Hematopoietic multipotent progenitor cell treated with erythropoietin and hydrocortisone succinate and interleukin-3 and kit ligand, for 4 days (in vitro differentiated cells): ENCODE results near the gene PLAAT4.

Experiments used
- DNase-seq: peaks from one replicate; pipeline ENCODE4 v3.0.0-alpha.2; 2015

The PLAAT4 gene, protein sequence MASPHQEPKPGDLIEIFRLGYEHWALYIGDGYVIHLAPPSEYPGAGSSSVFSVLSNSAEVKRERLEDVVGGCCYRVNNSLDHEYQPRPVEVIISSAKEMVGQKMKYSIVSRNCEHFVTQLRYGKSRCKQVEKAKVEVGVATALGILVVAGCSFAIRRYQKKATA

DNA sequence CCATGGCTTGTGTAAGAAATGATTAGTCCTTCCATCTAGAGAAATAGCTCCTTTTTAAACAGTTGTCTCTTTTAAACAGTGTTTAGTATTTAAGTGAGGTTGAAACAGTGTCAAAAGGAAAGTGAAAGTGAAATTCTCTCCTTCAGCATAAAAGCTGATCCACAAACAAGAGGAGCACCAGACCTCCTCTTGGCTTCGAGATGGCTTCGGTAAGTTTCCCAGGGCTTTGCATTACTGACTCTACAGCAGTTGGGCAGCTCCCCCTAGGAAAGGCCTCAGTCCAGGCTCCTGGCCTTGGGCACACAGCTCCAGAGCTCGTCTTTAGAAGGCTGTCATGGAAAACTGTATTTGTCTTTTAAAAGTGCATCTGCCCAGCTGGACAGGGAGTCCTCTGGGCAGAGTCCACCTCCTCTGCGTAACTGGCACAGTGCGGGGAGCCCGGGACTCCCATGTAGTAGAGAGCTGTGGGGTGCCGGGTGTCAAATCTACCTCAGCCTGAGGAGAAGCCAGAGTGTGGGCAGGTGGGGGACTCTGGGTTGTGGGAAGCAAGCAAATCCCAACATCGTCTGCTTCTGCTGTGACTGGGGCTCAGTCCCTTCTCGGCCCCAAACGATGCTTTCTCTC, at the start of gene PLAAT4:
PLAAT4 (plus strand) TSS at position 140 of the 624 bp plus-strand sequence; CDS start at position 201, 61 bp downstream.
- DNase-seq: peak; percentile 52

DNA sequence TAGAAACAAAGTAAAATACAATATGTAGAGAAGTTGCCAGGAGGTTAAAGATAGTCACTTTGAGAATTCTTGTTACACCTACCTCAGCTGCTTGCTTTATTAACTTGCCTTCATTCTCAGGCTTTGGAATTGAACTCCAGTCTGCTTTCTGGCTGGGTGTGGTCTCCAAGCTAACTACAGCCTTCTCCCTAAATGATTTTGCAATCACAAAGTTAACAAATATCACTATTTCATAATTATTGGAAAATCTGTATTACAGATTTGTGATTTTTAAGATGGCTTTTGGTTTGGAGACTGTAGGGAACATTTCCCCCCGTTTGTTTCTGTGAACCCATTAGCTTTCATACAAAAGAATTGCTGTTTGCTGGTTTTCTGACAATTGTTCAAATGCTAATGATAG, 47.8 kb upstream of the PLAAT4 start:
- no peak for DNase-seq

DNA sequence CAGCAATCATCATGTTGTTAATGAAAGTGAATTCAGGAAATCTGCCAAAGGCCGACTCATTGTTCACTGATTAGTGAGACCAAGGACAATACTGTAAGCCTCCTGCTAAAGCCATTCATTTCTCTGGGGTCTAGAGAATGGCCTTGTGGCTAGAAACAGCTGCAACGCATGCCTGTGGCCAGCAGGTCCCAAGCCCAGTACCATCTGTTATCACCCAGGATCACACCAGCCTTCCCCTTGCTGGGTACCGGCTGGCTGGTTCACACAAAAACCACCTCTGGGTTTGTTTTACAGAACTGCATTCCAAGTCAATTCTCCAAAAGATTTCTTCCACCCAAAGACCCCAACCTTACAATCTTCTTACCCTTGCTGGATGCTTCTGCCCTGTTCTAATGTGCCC, 46.7 kb upstream of the PLAAT4 start:
- DNase-seq: peak; percentile 66

DNA sequence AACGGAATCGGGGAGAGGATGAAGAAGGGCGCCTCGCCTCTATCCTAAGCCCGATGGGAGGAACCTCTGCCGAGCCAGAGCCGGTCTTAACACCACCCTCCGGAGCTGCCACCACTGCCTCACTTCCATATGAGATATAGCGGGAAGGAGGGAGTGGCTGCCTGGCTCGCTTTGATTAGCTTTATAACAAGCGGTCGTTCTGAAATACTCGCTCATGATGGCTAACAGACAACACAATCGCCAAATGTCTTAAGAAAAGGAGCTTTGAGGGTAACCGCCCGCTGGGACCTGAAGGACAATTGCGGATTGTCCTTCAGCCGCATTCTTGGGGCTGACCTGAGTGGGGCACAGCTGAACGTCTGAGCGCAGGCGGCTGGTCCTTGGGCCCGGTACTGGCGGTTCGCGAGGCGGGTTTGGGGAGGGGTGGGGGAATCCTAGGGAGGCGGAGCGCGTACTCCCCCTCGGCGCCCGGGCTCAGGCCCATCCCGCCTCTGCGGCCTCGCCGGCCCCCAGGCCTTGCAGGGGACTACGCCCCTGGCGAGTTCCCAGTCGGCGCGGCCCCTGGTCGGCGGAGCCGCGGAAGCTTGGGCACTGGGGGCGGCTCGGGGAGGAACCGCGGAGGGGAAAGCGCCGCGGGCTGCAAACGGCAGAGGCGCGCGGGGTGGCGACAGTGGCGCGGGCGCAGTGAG, 45.9 kb upstream of the PLAAT4 start, which contains the start of gene PLAAT5:
PLAAT5 (minus strand) TSS at position 617 of the 689 bp plus-strand sequence; CDS start at position 484, 133 bp downstream.
- peak; percentile 87 for DNase-seq

DNA sequence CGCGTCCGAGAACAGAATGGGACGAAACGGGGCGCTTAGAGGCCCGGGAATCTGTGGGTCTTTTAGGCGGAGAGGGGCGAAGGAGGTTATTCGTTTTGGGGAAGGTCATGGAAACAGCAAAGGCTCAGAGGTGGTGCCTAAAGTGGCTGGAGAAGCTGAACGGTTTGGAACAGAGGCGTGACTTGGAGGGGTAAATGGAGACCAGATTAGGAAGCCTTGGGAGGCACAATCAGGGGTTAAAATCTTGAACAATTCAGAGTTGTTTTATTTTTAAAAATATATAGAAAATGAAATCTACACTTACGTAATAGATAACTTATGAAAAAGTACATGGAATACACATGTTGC, 45.4 kb upstream of the PLAAT4 start:
- no peak for DNase-seq

DNA sequence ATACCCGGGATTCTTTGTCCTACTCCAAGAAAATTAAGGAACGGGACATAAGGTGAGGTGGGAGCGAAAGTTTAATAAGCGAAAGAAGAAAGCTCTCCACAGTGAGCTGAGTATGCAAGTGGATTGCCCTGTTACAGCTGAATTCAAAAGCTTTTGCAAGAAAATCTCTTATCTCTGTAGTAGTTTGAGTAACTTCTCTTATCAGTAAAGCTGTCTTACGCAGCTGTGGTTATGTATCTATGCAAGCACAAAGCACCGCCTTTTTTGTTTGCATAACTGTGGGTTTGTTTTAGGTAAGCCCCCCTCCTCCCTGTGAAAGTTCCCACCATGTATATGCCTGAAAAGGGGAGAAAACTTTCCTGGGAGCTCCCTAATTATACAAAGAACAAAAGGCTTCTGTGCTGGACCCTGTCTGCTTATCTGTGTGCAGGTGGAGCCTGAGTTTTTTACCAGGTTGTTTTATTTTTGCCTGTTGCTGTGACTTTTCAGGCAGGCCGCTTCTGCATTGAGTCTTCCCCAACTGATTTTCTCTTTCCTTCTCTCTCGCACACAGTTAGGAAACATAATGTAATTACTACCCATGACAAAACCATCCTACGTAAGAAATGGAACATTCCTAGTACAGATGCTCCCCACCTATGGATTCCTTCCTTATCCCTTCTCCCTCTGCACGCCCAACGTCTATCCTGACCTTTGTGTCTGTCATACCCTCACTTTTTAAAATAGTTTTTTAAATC, 44.8 kb upstream of the PLAAT4 start:
- peak; percentile 89 for DNase-seq

DNA sequence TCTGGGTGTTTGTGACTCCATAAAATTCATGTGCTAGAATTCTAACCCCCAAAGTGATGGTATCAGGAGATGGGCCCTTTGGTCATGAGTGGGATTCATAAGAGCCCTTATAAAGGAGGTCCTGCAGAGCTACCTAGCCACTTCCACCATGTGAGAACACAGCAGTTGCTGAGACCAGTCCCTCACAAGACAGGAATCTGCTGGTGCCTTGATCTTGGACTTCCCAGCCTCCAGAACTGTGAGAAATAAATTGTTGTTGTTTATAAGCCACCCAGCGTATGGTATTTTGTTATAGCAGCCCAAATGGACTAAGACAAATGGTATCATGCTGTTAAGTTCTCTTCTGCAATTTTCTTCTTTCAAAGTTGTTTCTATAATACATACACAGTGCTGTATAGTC, 44.2 kb upstream of the PLAAT4 start:
- DNase-seq: no peak

DNA sequence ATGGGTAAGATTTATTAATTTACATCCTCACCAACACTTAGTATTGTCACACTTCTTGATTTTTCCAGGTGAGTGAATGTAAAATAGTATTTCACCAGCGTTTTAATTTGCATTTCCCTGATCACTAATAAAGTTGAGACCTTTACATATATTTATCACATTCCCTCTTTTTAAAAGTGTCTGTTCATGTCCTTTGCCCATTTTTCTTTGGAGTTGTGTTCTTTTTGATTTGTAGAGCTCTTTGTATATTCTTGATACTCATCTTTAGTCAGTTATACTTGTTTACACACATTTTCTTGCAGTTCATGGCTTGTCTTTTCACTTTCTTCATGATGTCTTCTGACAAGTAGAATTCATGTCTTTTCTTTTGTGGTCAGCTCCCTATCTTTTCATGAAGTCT, 43.5 kb upstream of the PLAAT4 start:
- no peak for DNase-seq

DNA sequence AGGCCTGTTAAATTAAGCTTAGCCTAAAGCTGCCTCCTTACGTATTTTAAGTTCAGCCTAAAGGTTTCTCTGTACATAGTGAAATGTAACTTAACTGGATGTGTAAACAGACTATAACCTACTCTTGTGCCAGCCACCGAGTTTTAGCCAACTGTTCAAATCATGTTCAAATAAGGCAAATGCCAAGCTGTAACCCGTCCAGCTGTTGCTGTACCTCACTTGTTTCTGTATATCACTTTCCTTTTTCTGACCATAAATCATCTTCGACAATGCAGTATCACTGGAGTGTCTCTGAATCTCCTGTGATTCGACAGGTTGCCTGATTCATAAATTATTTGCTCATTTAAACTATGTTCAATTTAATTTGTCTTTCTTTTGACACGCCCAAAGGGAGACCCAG, 41.6 kb upstream of the PLAAT4 start:
- no peak for DNase-seq

DNA sequence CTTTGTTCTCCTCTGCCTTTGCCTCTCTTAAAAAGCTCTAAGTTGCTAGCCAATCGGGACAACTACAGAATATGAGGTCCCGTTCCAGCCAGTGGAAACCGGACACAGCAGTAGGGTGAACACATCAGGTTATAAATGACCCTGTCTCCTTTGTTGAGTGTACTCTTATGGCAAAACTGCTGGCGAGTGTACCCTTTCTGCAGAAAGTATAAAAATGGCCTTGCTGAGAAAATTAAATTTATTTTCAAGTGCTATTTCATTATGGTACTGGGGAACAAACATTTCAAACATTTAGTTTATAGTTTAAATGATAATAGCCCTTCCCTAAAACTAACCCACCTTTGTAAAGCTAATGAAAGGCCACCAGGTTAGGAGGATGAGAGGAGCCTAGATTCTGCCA, 36.7 kb upstream of the PLAAT4 start:
- DNase-seq: no peak

DNA sequence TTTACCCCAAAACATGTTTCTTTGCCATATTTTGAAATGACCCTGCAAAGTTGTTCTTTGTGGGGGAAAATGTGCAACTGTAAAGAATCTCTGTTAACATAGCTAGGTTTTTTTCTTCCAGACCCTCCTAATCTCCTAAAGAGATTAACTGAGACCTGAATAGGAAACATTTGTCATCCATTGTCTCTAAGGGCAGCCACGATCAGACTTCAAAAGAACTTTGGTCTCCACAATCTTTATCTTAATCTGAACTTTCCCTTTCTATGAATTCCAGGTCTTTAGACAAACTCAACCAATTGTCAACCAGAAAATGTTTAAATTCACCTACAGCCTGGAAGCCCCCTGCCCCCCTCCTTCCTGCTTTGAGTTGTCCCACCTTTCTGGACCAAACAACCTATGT, 35.4 kb upstream of the PLAAT4 start:
- DNase-seq: no peak

DNA sequence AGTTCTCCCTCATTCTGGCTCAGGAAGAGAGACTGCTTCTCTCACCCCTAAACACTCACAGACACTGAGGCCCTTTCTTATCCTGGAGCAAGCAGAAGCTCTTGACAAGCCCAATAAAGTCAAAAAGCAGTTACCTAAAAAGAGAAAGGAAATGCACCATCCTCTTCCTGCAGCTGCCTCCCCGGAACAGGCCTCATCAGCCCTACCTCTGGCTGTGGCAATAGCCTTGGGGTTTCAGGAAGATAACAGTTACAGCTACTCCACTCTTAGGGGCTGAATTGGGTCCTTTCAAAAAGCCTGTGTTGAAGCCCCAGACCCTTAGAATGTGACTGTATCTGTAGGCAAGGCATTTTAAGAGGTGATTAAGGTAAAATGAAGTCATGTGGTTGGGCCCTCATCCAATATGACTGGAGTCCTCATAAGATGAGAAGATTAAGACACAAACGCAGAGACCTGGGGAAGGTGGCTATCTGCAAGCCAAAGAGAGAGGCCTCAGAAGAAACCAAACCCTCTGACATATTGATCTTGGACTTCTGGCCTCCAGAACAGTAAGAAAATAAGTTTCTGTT, 34.3 kb upstream of the PLAAT4 start:
- DNase-seq: peak; percentile 40

DNA sequence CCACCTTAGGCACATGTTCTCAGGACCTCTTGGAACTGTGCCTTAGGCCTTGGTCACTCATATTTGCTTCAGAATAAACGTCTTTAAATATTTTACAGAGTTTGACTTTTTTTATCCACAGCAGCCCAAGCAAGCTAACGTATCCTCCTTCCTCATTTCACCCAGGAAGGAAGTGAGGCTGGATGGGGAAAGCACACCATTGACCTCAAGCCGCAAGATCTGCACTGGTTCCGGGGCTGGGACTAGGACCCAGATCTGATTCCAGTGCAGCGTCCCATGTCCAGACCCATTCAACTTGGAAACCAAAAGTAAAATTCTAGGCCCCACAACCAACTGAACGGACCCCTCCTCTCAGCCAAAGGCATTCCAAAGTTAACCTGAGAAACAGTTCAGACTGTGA, 33.1 kb upstream of the PLAAT4 start:
- DNase-seq: no peak

DNA sequence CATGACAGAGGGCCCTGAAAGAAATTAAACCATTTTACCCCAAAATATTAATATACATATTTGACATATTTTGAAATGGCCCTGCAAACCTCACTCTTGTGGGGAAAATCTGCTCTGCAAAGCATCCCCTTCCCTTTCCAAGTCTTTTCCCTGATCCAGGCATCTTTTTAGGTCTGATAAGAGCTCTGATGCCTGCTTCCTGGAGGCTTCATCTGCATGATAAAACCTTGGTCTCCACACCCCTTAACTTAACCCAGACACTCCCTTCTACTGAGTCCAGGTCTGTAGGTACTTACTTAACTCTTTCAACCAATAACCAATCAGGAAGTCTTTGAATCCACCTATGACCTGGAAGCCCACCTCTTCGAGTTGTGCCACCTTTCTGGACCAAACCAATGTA, 32.6 kb upstream of the PLAAT4 start:
- DNase-seq: no peak

DNA sequence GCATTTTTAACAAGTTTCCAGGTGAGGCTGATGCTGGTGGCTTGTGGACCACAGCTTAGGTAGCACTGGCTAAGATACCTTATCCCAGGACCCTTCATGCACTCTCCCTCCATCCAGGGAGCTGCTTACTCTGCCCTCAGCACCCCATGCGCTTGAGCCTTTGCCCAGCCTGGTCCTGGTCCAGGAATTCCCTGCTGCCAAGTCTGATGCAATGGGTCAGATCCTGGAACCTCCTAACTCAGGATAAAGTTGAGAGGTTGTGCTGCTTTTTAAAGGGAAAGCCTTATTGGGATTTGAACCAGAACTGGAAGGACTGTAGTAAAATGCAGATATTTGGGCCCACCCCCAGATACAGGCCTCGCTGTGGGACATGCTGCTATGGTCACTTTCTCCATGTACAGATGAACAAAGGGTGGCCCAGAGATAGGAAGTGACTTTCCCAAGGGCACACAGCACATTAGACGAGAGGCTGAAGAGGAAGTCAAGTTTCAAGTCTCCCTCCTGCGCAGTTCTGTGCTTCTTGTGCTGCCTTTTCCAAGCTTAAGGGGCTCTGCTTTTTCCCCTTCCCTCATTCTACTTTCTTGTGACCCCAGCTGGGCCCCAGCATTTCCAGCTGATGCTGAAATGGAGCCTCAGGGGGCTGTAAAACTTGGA, 31.5 kb upstream of the PLAAT4 start:
- no peak for DNase-seq

DNA sequence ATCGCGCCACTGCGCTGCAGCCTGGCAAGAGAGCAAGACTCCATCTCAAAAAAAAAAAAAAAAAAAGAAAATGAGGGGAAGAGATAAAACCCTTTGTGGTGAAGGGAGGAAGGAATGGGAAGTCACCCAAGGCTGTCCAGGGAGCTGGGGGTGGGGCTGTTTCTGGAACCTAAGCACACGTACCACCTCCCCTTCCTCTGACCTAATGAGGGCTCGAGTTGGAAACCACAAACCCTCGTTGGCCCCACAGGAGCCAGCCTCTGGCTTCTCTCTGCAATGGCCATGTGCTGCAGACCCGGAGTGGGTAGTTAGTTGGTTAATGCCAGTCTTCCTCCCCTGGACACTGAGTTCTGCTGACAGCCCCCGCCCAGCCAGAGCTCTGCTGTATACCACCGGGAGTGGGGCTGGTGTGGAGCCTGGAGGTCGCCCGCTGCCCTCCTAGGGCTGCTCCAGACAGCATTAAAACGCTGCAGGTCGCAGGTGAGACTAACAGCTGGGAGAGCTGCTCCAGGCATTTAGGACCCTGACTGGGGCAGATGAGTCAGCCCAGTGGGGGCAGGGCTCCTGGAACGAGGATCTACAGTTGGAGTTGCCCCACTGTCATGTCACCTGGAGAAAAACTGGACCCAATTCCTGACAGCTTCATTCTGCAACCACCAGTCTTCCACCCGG, 30.6 kb upstream of the PLAAT4 start, which contains the start of gene LGALS12:
LGALS12 (plus strand) TSS at position 228 of the 672 bp plus-strand sequence; CDS start at position 603, 375 bp downstream.
- DNase-seq: peak; percentile 97

DNA sequence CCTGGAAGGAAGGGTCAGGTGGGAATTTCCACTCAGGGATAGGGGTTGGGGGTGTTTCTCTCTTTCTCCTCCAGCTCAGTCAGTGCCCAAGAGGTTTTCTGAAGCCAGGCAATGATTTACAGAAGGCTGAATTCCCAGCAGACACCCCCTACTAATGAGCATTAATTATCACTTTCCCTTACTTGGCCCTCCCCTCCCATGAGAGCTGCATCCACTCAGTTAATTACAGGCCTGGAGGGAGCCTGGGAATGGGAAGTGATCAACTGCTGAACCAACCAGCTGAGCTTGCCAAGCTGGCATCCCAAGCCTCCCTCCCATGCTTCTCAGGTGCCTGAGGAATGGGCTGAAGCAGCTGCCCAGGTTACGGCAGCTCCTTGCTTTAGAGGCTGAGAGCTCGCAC, 29.7 kb upstream of the PLAAT4 start:
- no peak for DNase-seq

DNA sequence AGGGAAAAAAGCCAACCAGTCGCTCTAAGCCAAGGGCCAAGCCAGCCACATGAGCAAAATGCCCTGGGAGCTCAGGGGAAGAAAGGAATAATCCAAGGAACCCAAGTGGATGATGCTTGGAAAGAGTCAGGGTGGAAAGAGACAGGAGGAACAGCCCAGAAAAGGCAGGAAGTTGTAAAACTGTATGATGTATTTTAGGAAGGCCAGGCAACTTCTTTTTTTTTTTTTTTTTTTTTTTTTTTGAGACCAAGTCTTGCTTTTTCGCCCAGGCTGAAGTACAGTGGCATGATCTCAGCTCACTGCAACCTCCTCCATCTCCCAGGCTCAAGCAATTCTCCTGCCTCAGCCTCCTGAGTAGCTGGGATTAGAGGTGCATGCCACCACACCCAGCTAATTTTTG, 29.1 kb upstream of the PLAAT4 start:
- no peak for DNase-seq

DNA sequence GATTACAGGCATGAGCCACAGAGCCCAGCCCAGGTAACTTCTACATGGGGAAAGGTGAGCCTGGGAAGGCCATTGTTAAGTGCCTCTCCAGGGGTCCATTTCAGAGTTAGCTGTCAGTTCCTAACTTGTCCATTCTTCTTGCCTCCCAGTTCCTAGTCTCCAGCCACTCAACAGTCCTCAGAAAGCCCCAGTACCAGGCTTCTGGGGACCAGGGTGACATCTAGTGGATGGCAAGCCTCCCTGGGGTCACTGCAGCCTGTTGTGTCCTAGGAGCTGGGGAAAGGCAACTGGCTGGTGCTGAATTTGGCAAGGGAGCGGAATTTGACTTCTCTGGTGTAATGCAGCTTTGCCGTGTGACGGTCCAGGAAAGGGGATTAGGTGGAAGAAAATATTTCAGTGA, 28.6 kb upstream of the PLAAT4 start:
- DNase-seq: peak; percentile 92

DNA sequence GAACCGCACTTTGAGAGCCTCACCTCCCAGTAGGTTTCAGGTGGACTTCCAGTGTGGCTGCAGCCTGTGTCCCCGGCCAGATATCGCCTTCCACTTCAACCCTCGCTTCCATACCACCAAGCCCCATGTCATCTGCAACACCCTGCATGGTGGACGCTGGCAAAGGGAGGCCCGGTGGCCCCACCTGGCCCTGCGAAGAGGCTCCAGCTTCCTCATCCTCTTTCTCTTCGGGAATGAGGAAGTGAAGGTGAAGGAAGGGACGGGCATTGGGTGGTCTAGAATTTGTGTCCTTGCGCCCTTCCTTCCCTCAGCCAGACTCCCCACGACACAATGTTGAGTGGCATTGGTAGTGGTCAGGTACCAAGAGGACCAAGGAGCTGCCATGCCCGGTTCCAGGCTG, 27.9 kb upstream of the PLAAT4 start:
- no peak for DNase-seq

DNA sequence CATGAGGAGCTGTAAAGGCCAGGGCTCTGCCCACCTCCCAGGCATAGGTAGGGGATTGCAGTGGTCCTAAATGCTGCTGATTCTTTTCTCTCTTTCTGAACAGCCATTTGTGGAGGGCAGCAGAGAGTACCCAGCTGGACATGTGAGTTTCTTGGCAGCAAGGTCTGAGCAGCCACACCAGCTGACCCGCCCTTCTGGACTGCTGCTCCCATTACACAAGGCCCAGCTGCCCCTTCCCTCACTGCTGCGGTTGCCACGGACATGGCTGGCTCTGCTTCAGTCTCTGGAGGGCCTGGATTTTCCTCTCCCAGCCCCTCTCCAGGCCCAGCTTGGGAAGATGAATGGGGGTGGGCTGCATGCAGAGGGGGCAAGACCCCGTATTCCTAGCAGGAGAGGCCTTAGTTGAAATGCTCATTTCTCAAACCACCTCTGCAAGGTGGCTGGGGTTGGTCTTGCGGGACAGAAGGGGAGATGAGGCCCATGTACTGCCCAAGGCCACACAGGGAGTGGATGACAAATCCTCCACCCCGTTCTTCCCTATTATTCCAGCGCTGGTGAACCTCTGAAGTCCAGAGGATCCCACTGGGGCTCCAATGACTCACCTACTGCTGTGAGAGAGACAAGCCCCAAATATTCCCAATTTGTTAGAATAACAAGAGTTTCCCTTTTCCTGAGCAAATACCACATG, 26.1 kb upstream of the PLAAT4 start:
- no peak for DNase-seq
